GM10248 (cell line): ENCODE measurements around the gene IL13.

Experiments
- CTCF ChIA-PET: fragments of 300-600 bp; sonication (Branson Sonifier 250); formaldehyde crosslinking; extraction: SDS; loops from one replicate; lab custom pipeline; 2021; ENCODE audit warnings: antibody characterized with exemption; lab: Yijun Ruan, JAX
- POLR2A ChIA-PET: fragments of 350-650 bp; sonication (Branson Sonifier 250); formaldehyde crosslinking; extraction: SDS; loops from one replicate; lab custom pipeline; 2020; ENCODE audit warnings: antibody characterized with exemption; lab: Yijun Ruan, JAX
- DNase-seq: peaks from one replicate; pipeline ENCODE4 v3.0.0; 2012; ENCODE audit errors: extremely low spot score
- CTCF ChIP-seq: IDR thresholded peaks from 2 replicates; pipeline ENCODE4 v1.5.1; 2012; ENCODE audit warnings: mild to moderate bottlenecking, low read depth; ENCODE audit errors: extremely low read depth, missing control alignments, control extremely low read depth

The IL13 gene

GRCh38 chr5:132681983-132682382, 24.0 kb downstream of the IL13 start:
- DNase-seq: no peak
- ChIA-PET CTCF (interaction anchor here (0.9 to 1.7 kb wide), 6 partner anchors 8 to 47 kb away, joined by 3 to 6 read pairs (median 4); partner anchors contain the start of gene IL4), POLR2A (no interaction called here)
- TF ChIP-seq CTCF: no peak

- ChIA-PET POLR2A (no interaction called here), CTCF (interaction anchor here (1.0 to 3.3 kb wide), 3 partner anchors 9 to 24 kb away, joined by 3 to 10 read pairs (median 4); no protein-coding TSS in a partner anchor)
- no peak for TF ChIP-seq CTCF
- DNase-seq: no peak
Measured at GRCh38 chr5:132684491-132684890, 26.5 kb downstream of the IL13 start.

- POLR2A ChIA-PET: no interaction called here
- CTCF ChIA-PET: interaction anchor here (1.0 to 3.3 kb wide), 3 partner anchors 9 to 23 kb away, joined by 3 to 10 read pairs (median 4); no protein-coding TSS in a partner anchor
- DNase-seq: no peak
- TF ChIP-seq CTCF: no peak
Measured at GRCh38 chr5:132684922-132685720, 27.1 kb downstream of the IL13 start.

GRCh38 chr5:132686193-132686592, 28.2 kb downstream of the IL13 start:
- ChIA-PET CTCF (interaction anchor here (0.8 to 3.3 kb wide), 8 partner anchors 9 to 90 kb away, joined by 3 to 10 read pairs (median 4); partner anchors contain the start of gene IL13), POLR2A (interaction anchor here (0.6 kb wide), 1 partner anchor 14 kb away, joined by 6 read pairs; no protein-coding TSS in a partner anchor)
- TF ChIP-seq CTCF: no peak
- DNase-seq: no peak

GRCh38 chr5:132687995-132688394, 30.0 kb downstream of the IL13 start:
- ChIA-PET POLR2A (interaction anchor here (0.6 kb wide), 1 partner anchor 30 kb away, joined by 3 read pairs; no protein-coding TSS in a partner anchor), CTCF (interaction anchor here (1.0 to 2.2 kb wide), 4 partner anchors 9 to 187 kb away, joined by 3 to 12 read pairs (median 3); no protein-coding TSS in a partner anchor)
- DNase-seq: no peak
- no peak for TF ChIP-seq CTCF

GRCh38 chr5:132688536-132689339, 30.8 kb downstream of the IL13 start:
- peak; percentile 38 for DNase-seq
- ChIA-PET CTCF (interaction anchor here (1.0 to 2.7 kb wide), 8 partner anchors 7 to 187 kb away, joined by 3 to 13 read pairs (median 6); no protein-coding TSS in a partner anchor), POLR2A (no interaction called here)
- no peak for TF ChIP-seq CTCF
